Fibroblast of skin of abdomen (primary cell): ENCODE data around the gene IL16.

ENCODE experiments used
- DNase-seq: peaks from one replicate; pipeline ENCODE4 v3.0.0-alpha.2; 2013

IL16 gene

DNA sequence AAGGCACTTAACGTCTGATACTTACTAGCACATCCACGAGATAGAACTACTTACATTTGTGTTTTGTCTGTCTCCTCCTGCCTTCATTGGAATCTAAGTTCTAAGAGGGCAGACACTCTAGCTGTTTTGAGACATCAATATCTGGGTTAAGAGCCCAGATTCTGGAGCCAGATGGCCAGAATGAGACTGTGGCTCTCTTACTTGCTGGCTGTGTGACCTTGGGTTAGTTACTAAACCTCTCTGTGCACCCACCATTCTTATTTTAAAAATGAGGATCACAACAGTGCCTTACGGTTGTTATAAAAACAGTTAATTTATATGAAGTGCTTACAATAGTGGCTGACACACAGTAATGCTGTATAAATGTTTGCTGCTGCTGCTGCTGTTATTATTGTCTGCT lies 119.6 kb downstream of the IL16 start:
- no peak for DNase-seq

- no peak for DNase-seq
These were observed 121.0 kb downstream of the IL16 start for GRCh38 chr15:81317642-81318017.

- no peak for DNase-seq
These were observed 125.0 kb downstream of the IL16 start for GRCh38 chr15:81321667-81322066.

DNA sequence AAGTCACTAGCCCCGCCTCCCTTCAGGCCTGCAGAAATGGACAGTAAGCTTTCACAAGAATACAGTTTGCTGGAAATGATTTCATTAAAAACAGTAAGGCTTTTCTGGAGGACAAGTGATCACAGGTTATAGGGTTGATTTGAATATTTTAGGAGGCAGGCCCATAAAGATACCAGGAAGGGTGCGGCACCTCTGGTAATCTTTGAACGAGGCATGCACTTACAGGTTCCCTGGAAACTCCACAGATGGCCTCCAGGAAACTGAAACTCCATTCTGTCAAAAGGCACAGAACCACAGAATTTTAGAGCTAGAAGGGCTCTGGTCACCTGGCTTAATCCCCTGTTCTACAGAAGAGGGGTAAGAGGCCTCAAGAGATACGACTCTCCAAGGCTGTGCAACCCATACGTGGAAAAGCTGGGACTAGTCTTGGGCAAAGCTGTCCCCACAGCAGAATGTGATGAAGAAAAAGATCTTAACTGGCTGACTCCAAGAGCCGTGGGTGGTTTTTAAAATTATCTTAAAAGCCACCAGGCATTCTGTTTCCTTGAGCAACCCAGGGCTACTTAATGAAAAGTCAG lies 126.1 kb downstream of the IL16 start:
- DNase-seq, result no peak

DNA sequence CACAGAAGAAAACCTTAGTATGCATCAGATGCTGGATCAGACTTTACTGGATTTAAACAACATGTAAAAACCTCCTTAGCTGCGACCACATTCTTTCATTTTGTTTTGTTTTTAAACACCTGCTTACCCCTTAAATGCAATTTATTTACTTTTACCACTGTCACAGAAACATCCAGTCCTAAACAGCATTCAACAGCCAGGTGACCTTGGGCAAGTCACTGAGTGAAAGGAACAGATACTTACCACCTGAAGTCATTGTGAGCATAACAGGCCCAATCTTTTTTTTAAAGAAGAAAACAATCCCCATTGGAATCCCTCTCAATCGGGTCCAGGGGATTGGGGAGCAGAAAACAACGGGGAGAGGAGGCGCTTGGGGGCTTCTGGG lies 126.9 kb downstream of the IL16 start:
- no peak for DNase-seq

DNA sequence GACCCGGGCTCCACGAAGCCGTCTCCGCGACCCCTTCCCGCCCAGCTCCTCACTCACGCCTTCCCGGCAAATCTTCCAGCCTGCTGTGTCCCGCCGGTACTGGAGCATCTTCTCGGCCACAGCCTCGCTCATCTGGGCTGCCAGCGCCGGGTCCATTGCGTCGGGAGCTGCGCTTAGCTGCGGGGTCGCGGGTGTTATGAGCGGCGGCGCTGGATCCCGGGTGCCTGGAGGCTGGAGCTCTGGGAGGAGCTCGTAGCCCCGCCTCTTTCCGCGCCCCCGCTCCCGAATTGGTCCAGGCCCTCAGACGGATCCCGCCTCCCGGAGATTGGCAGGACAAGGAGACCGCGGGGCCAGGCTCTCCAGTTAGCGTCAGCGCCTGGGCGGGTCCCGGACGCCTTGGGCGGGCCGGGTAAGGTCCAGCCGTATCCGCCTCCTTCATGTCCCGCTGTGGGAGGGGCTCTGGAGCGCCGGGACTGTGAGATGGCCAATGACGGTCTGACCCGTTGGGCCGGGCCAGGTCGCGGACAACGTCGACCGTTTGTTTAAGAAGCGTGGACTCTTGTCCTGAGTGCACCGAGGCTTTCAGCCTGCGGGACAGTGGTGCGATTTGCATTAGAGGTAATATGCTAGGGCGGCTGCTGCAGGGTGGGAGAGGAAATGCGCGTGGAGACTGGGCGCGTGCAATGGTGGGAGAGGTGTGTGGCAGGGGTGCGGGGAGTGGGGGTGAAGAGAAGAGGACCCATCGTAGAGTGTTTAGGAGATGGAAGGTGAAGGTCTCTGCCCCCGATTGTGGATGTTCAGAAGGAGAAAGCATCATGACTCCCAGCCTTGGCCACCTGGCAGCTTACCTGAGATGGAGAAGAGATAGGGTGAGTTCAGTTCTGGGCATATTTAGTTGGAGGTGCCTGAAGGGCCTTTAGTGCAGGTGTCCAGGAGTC lies 127.5 kb downstream of the IL16 start, which contains the start of gene STARD5:
Gene STARD5 (minus strand): TSS at position 198 of the 938 bp plus-strand sequence. CDS start 42 bp downstream, at position 156.
- peak; percentile 97 for DNase-seq

DNA sequence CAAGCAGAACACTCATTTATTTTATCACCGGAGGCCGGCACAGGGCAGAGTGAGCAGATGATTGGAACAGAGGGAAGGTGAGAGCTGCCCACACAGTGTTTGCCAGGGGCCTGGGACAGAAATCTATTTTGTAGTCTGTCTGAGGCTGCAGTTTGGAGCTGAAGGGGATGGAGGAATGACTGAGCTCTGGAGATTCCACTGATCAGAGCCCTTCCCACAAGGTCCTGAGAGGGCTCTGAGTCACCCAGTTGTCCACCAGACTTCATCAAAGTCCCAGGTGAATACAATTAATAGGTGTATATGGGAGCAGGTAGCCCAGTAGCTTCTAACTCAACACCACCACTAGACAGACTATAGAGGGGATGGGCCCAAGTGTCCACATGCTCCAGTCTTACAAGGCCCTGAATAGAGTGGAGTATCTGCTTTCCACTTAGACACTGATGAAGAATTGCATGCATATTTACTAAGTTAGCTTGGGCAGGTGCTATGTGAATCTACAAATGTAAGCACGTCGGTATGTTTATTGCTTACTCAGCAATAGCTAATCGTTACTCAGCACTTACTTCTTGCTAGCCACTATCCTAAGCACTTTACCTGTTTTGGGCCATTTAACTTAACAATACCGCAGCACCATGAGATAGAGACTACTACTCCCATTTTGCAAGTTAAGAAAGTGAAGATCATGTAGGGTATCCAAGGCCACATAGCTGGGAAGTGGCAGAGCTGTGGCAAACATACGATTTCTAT lies 130.0 kb downstream of the IL16 start:
- no peak for DNase-seq

DNA sequence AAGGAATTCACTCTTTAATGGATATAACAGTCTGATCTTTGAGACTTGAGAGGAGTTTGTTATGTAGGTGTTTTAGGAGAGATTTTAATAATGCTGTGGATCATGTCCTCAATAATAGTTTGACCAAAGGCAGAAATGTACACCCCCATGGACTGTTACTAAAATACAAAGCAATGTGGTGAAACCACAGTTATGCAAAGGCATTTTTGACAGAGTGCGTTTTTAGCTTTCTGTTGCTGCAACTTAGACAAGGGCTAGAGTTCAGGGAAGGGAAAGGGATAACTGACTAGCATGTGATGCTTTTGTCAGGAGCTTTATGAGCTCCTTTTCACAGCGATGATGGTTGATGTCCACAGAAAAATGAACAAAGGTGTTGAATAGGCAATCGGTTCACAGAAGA lies 130.8 kb downstream of the IL16 start:
- DNase-seq, result peak; percentile 89

GRCh38 chr15:81329446-81329845 lies 132.8 kb downstream of the IL16 start:
- DNase-seq, result no peak

DNA sequence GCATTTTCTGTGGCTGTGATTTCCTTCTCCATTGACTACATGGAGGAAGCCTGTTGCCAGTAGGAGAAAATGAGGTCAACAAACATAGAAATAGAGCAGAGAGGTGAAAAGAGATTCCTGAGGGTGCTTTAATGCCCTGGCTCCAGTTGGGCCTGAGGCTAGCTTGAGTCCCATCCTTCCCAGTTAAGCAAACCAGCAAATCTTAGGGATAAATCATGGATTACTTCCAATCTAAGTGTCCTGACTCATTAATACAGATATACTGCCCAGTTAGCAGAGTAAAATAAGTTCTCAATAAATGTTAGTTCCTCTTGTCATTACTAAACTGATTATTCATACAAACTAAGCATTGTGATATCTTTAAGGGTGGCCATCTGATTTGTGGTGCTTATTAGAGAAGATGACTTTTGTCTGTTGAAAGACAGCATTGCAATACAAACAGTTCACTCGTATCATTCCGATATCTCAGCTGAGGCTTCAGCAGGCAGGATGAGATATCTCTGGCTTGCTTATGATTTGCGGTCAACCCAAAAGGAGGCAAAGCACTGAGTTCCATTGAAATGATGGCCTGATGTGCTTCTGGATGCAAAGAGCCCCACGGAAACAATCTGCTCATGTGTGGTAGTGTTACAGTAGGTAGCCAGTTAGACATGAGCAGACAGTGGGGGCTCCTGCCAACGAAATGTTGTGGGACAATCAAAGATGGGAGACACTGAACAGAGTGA lies 133.8 kb downstream of the IL16 start:
- DNase-seq, result no peak

DNA sequence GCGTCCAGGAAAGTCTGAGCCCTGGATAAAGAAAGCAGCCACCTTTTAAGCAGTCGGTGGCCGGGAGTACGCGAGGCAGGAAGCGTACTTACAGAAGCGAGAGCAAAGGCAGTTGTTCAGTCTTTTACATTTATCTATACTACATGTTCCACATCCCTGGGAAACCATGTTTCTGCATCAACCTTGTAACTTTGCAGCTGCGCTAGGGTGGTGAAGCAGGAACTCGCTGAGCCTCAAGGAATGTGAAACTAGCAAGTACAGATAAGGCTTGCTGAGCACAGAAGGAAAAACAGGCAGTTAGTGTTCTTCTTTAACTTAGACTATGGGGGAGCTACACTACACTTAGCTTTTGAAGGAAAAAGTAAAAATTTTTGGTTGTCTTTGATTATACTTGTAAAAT lies 134.5 kb downstream of the IL16 start:
- DNase-seq, result peak; percentile 22

GRCh38 chr15:81331600-81331999 lies 134.9 kb downstream of the IL16 start:
- no peak for DNase-seq

DNA sequence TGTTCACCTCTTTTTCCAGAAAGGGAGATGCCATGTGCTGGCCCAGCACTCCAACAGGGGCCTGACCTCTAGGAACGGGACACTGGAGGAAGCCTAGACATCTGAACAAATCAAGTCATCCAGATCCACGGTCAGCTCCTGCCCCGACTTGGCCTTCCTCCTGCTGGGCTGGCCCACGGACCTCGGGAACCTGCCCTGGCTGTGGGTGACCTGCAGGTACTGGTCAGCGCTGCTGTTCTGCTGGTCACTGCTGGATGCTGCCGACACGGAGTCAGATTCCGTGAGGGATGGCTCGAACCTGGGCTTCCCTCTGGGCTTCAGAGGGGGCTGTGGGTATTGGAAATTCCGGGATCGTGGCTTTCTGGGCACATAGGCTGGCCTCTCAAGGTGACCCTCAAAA lies 135.6 kb downstream of the IL16 start:
- no peak for DNase-seq

DNA sequence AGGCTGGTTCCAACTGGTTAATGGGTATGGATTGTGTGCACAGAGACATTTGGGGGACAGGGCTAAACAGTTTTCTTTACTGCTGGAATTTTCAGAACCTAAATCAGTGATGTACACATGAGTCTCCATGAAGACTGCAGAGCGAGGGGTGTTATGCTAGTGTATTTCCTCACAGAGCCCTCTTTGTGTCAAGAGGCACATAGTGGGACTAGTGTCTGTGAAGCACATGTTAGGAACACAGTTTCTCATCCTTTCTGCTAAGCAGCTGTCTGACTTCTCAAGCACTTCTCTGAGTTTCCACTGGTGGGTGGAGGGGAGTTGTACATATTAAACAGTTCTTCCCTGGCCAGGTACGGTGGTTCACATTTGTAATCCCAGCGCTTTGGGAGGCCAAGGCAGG lies 136.7 kb downstream of the IL16 start:
- DNase-seq, result no peak

- no peak for DNase-seq
These were observed 138.2 kb downstream of the IL16 start for GRCh38 chr15:81334768-81335435.

DNA sequence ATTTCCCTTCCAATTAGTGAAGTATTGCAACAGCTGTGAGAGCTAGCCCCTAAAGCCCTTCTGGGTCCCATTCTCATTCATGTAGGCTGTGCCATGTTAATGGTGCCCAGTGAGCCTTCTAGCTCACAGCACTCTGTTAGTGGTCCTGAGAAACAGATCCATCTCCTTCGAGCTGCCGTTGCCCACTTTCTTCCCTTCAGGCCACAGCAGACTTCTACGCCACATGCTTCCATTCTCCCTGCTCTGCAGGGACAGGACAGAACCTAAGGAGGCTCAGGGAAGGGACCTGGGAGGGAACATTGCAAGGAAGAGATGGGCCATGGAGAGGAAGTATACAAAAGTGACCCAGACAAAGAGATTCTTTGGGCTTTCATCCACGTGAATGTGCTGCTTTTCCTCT lies 139.0 kb downstream of the IL16 start:
- no peak for DNase-seq

- peak; percentile 33 for DNase-seq
These were observed 139.9 kb downstream of the IL16 start for GRCh38 chr15:81336568-81336967.

GRCh38 chr15:81337241-81337640 lies 140.6 kb downstream of the IL16 start:
- DNase-seq, result no peak

DNA sequence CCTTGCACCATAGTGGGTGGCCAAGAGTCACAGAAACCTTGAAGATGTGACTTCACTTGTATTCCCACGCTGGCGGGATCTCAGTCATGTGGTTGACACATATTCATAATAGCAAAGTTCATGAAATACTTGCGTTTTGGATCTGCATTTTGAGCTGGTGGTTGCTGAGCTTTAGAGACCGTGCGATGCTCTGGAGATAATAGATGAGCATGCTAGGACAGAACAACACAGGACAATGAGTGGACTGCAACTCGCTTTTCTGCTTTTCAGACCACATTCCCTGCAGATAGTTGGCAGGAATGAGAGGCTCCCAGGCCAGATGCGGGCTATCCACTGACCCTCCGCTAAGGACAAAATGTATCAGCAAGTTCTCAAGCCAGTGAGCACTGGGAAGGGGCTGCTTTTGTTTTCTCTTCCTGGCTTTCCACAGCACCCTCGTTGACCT lies 141.1 kb downstream of the IL16 start:
- DNase-seq, result no peak

- peak; percentile 96 for DNase-seq
These were observed 141.7 kb downstream of the IL16 start for GRCh38 chr15:81338170-81339007.

DNA sequence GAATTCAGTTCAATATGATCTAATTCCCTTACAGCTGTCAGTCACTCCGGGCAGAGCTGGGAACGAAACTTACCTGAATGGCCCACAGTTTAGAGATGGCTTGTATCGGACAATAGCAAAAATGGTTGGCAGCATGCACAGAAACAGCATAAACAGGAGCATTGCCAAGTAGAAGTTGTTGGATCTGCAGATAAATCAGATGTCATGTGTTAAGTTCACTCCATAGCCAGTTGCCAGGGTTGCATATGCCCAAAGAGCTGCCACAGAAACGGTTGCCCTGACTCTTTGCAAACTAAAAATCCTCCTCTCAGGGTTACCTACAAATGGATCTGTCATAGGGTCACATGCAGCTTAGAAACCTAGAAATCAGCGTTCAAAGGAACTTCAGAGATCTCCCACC lies 142.6 kb downstream of the IL16 start:
- DNase-seq, result no peak
